Embryonic facial prominence (tissue), 1 donor: ENCODE results near the gene PRDM16.

Experiments
- DNase-seq: peaks from one replicate; pipeline ENCODE4 v3.0.0-alpha.2; 2016; ENCODE audit errors: extremely low spot score

PRDM16 gene

GRCh38 chr1:3068564-3069431 lies at the start of gene PRDM16:
PRDM16 (plus strand) TSS chr1:3069203; CDS start chr1:3069260, 57 bp downstream.
- DNase-seq: no peak

- no peak for DNase-seq
Measured at GRCh38 chr1:3019516-3020051, 49.4 kb upstream of the PRDM16 start.

GRCh38 chr1:3020263-3020909 lies 48.6 kb upstream of the PRDM16 start:
- no peak for DNase-seq

- DNase-seq: no peak
Measured at GRCh38 chr1:3021233-3021671, 47.8 kb upstream of the PRDM16 start, which contains the start of gene ACTRT2. ACTRT2 (plus strand) TSS chr1:3021467; CDS start chr1:3021687, 220 bp downstream.

- no peak for DNase-seq
Measured at GRCh38 chr1:3021801-3022401, 47.1 kb upstream of the PRDM16 start.

- DNase-seq: no peak
Measured at GRCh38 chr1:3022511-3022973, 46.5 kb upstream of the PRDM16 start.

- DNase-seq: no peak
Measured at GRCh38 chr1:3022976-3023375, 46.0 kb upstream of the PRDM16 start.

GRCh38 chr1:3024019-3024418 lies 45.0 kb upstream of the PRDM16 start:
- no peak for DNase-seq

- DNase-seq: no peak
Measured at GRCh38 chr1:3024588-3024987, 44.4 kb upstream of the PRDM16 start.

- DNase-seq: no peak
Measured at GRCh38 chr1:3026124-3026523, 42.9 kb upstream of the PRDM16 start.

GRCh38 chr1:3026581-3027391 lies 42.2 kb upstream of the PRDM16 start:
- no peak for DNase-seq

GRCh38 chr1:3027611-3028371 lies 41.2 kb upstream of the PRDM16 start:
- DNase-seq: no peak

GRCh38 chr1:3028531-3029282 lies 40.3 kb upstream of the PRDM16 start:
- no peak for DNase-seq

- DNase-seq: no peak
Measured at GRCh38 chr1:3029481-3029961, 39.5 kb upstream of the PRDM16 start.

GRCh38 chr1:3029991-3030662 lies 38.9 kb upstream of the PRDM16 start:
- DNase-seq: no peak

GRCh38 chr1:3030663-3031381 lies 38.2 kb upstream of the PRDM16 start:
- DNase-seq: no peak

- no peak for DNase-seq
Measured at GRCh38 chr1:3031401-3032221, 37.4 kb upstream of the PRDM16 start.
